Measurements from ENCODE around the gene MORN1.

MORN1 gene

GRCh38 chr1:2314273-2314802, 77.0 kb downstream of the MORN1 start:
- H3K27ac ChIP-seq (ENCODE audit: low read depth, low read length) = no peak overlapping the region
- H3K36me3 ChIP-seq (ENCODE audit: control insufficient read depth, low read length) = no peaks in the 10 kb centered on the region
- no peaks in the 10 kb centered on the region for H3K27me3 ChIP-seq (ENCODE audit: control insufficient read depth, low read length)
- H3F3A ChIP-seq (ENCODE audit: control insufficient read depth, insufficient read depth) = no peaks in the 10 kb centered on the region
- H3K4me3 ChIP-seq (ENCODE audit: low read length) = no peak overlapping the region
- no peaks in the 10 kb centered on the region for H4K20me1 ChIP-seq (ENCODE audit: control insufficient read depth, insufficient read depth, low read depth, low read length)
- TF ChIP-seq CTCF (IDR thresholded peaks at IDR 0.05; ENCODE audit: low read depth, low read length, poor library complexity, severe bottlenecking) = no peak
- no peak for TF ChIP-seq EZH2phosphoT487 (IDR thresholded peaks at IDR 0.05; ENCODE audit: borderline replicate concordance, low read length)
- H3K9me2 ChIP-seq (replicated peaks; ENCODE audit: control insufficient read depth, low read length) = no peaks in the 10 kb centered on the region
- H3K9me3 ChIP-seq (ENCODE audit: control insufficient read depth, insufficient read depth, low read length) = no peaks in the 10 kb centered on the region
- H3K79me2 ChIP-seq (ENCODE audit: control insufficient read depth, low read length) = no peaks in the 10 kb centered on the region
- no peak overlapping the region for H3K4me2 ChIP-seq (ENCODE audit: low read length)
- H3K4me1 ChIP-seq (ENCODE audit: control insufficient read depth, low read length) = no peaks in the 10 kb centered on the region

GRCh38 chr1:2313651-2314261, 77.6 kb downstream of the MORN1 start:
- H3K4me1 ChIP-seq (ENCODE audit: control insufficient read depth, low read length) = no peaks in the 10 kb centered on the region
- H3K4me3 ChIP-seq (ENCODE audit: low read length) = no peak overlapping the region
- H4K20me1 ChIP-seq (ENCODE audit: control insufficient read depth, insufficient read depth, low read depth, low read length) = no peaks in the 10 kb centered on the region
- no peaks in the 10 kb centered on the region for H3K36me3 ChIP-seq (ENCODE audit: control insufficient read depth, low read length)
- no peak for TF ChIP-seq EZH2phosphoT487 (IDR thresholded peaks at IDR 0.05; ENCODE audit: borderline replicate concordance, low read length)
- TF ChIP-seq CTCF (IDR thresholded peaks at IDR 0.05; ENCODE audit: low read depth, low read length, poor library complexity, severe bottlenecking) = no peak
- H3K27ac ChIP-seq (ENCODE audit: low read depth, low read length) = no peak overlapping the region
- H3K9me2 ChIP-seq (replicated peaks; ENCODE audit: control insufficient read depth, low read length) = no peaks in the 10 kb centered on the region
- no peak overlapping the region for H3K4me2 ChIP-seq (ENCODE audit: low read length)
- no peaks in the 10 kb centered on the region for H3K27me3 ChIP-seq (ENCODE audit: control insufficient read depth, low read length)
- no peaks in the 10 kb centered on the region for H3K9me3 ChIP-seq (ENCODE audit: control insufficient read depth, insufficient read depth, low read length)
- no peaks in the 10 kb centered on the region for H3F3A ChIP-seq (ENCODE audit: control insufficient read depth, insufficient read depth)
- no peaks in the 10 kb centered on the region for H3K79me2 ChIP-seq (ENCODE audit: control insufficient read depth, low read length)

- H3K4me1 ChIP-seq (ENCODE audit: control insufficient read depth, low read length) = no peaks in the 10 kb centered on the region
- H3K36me3 ChIP-seq (ENCODE audit: control insufficient read depth, low read length) = no peaks in the 10 kb centered on the region
- H3F3A ChIP-seq (ENCODE audit: control insufficient read depth, insufficient read depth) = no peaks in the 10 kb centered on the region
- no peak overlapping the region for H3K27ac ChIP-seq (ENCODE audit: low read depth, low read length)
- no peaks in the 10 kb centered on the region for H4K20me1 ChIP-seq (ENCODE audit: control insufficient read depth, insufficient read depth, low read depth, low read length)
- no peak overlapping the region for H3K4me2 ChIP-seq (ENCODE audit: low read length)
- H3K27me3 ChIP-seq (ENCODE audit: control insufficient read depth, low read length) = no peaks in the 10 kb centered on the region
- no peaks in the 10 kb centered on the region for H3K79me2 ChIP-seq (ENCODE audit: control insufficient read depth, low read length)
- H3K9me2 ChIP-seq (replicated peaks; ENCODE audit: control insufficient read depth, low read length) = no peaks in the 10 kb centered on the region
- H3K4me3 ChIP-seq (ENCODE audit: low read length) = no peak overlapping the region
- no peak for TF ChIP-seq EZH2phosphoT487 (IDR thresholded peaks at IDR 0.05; ENCODE audit: borderline replicate concordance, low read length)
- no peak for TF ChIP-seq CTCF (IDR thresholded peaks at IDR 0.05; ENCODE audit: low read depth, low read length, poor library complexity, severe bottlenecking)
- H3K9me3 ChIP-seq (ENCODE audit: control insufficient read depth, insufficient read depth, low read length) = no peaks in the 10 kb centered on the region
Measured at GRCh38 chr1:2312515-2313301, 78.6 kb downstream of the MORN1 start.
